Ovary (tissue), 9 donors: ENCODE data around the gene ARL5C. TPM values are rescaled to one million over a fixed set of nuclear protein-coding genes. Genes with fewer than 3 reads are reported as not detected.

Experiments
- DNase-seq, 5 donors: peaks; one replicate each; pipeline ENCODE4 v3.0.0-alpha.2; 2019 to 2020
- H3K27ac ChIP-seq, 2 donors: fragments of 200-600 bp; one replicate each; pipeline versions ENCODE4 v1.5.1 to v1.8.0; 2019 to 2022
- H3K27me3 ChIP-seq: fragments of 200-600 bp; one replicate; pipeline ENCODE4 v1.8.0; 2022
- H3K36me3 ChIP-seq: fragments of 200-600 bp; sonication (generic); one replicate; pipeline ENCODE4 v1.5.1; 2019
- H3K4me1 ChIP-seq: one replicate; pipeline ENCODE4 v1.8.1; 2013; ENCODE audit warnings: mild to moderate bottlenecking, moderate library complexity; ENCODE audit not compliant: insufficient read depth
- H3K4me3 ChIP-seq: fragments of 200-600 bp; sonication (generic); one replicate; pipeline ENCODE4 v1.5.1; 2017
- H3K9me3 ChIP-seq, 2 donors: fragments of 200-600 bp in 1 of 2; sonication (generic) in 1 of 2; one replicate each; pipeline versions ENCODE4 v1.5.1 to v1.8.1; 2013 to 2019; ENCODE audit warnings: mild to moderate bottlenecking in 1 of 2, moderate library complexity in 1 of 2
- CTCF ChIP-seq, 3 donors: fragments of 450-650 bp in 2 of 3; fragments of 200-600 bp in 1 of 3; IDR thresholded peaks; one replicate each; pipeline versions ENCODE4 v1.5.1 to v1.8.0; 2016 to 2022; ENCODE audit warnings: antibody characterized with exemption in 3 of 3, mild to moderate bottlenecking in 1 of 3
- EP300 ChIP-seq: sonication (generic); formaldehyde crosslinking; IDR thresholded peaks from one replicate; pipeline ENCODE4 v1.6.1; 2017; ENCODE audit warnings: antibody characterized with exemption
- POLR2A ChIP-seq: fragments of 450-650 bp; IDR thresholded peaks from one replicate; pipeline ENCODE4 v1.6.1; 2017; ENCODE audit warnings: antibody characterized with exemption, mild to moderate bottlenecking, moderate library complexity
- WGBS, 3 donors: extraction: QIAGEN DNeasy Blood & Tissue Kit in 1 of 3; methylation state at CpG; one replicate each; pipeline versions ENCODE4 v1.1.5 to v1.1.7; 2013 to 2017; 5-methylcytosine and 5-hydroxymethylcytosine counted together
- intact Hi-C, 4 donors: fragments of 100-400 bp; cut with DNase I; formaldehyde crosslinking; loops; one replicate each; pipeline versions ENCODE4 v1.11.0 to v1.15.1; 2022 to 2023
- polyA plus RNA-seq, 2 donors: library from polyadenylated mRNA; stranded (reverse); fragments of 200-250 nt in 1 of 2; fragments of 350-450 nt in 1 of 2; fragmentation: Illumina TruSeq in 1 of 2; extraction: RNeasy Lipid Tissue Mini Kit (QIAGEN cat#74804) in 1 of 2; gene quantifications; one replicate each; pipeline ENCODE4 v1.2.3, GENCODE V29; 2013 to 2014
- total RNA-seq, 7 donors: library from RNA; depleted of rRNA in 2 of 7; stranded (reverse); fragments of >200 nt in 2 of 7; fragmentation: NEBNext Ultra II Directional in 3 of 7; extraction: Animal tissue kit (Norgen Biotek cat#: 25700) in 3 of 7; gene quantifications; one replicate each; pipeline versions ENCODE4 v1.1.0 to v1.2.4, GENCODE V29; 2016 to 2023
- donor health status: DM: no; HTN: no; CAD: no; lungs with moderate emphysema.
- donor health status: DM: no; HTN: no; CAD: no.
- donor health status: Bipolar disorder and iron deficiency.
- donor health status: DM: yes; HTN: yes; CAD: no.
- donor health status: DM: no; HTN: no; CAD: no.
- donor health status: DM: yes; HTN: yes; CAD: no.

Gene ARL5C
- total and polyA plus RNA-seq, 9 donors = not detected

DNA sequence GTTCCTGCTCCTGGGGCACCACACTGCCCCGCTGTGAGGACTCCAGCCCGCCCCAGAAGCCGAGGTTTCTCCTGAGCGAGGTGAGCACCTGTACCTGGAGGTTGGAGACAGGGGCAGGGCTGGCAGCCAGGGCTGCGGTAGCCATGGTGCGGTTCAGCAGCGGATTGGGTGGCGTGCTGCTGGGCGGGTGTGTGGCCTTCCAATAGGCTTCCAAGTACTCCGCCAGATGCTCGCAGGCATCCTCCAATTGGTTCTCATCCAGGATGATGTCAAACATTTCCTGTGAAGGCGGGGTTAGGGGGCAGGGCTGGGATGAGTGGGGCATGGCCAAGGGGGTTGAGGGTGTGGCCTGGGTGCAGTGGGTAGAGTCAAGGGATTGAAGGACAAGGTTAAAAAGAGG lies 11.3 kb upstream of the ARL5C start:
- Histone ChIP-seq H3K4me1 (no peaks in the 10 kb centered on the region), H3K9me3 (no peaks in the 10 kb centered on the region), H3K27me3 (no peaks in the 10 kb centered on the region), H3K27ac (no peak overlapping the region), H3K4me3 (no peak overlapping the region), H3K36me3 (no peaks in the 10 kb centered on the region)
- intact Hi-C loops = loop anchor here in 3 of 4 donors (5.0 to 10.0 kb wide), 3 partner anchors 192 to 202 kb away; no protein-coding TSS in a partner anchor
- TF ChIP-seq EP300 (no peak), CTCF (IDR thresholded peaks at IDR 0.05) (no peak)
- WGBS, 3 donors = 84 to 88% (median 88%) methylated on average over 12 of the region's 12 CpGs
- DNase-seq = no peak

DNA sequence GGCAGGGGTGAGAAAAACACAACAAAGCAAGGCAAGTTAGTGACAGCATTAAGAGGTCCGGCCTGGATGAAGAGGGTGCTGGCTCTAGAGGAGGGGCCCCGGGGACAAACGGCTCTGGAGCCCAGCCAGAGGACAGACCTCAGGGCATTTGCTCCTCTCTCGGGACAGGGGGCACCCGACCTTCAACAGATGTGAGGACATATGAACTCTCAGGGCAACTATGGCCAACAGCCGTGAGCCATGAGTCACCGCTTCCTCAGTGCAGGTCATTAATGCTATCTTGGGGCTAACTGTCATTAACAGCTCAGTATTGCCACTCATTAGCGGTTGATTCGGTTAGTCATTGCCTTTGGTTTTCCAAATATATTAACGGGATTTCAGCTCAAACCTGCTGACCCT lies 9.7 kb upstream of the ARL5C start:
- Histone ChIP-seq H3K27me3 (no peaks in the 10 kb centered on the region), H3K36me3 (no peaks in the 10 kb centered on the region), H3K4me1 (no peaks in the 10 kb centered on the region), H3K27ac (no peak overlapping the region), H3K4me3 (no peak overlapping the region), H3K9me3 (no peaks in the 10 kb centered on the region)
- intact Hi-C loops = loop anchor here in 3 of 4 donors (5.0 to 10.0 kb wide), 3 partner anchors 191 to 201 kb away; no protein-coding TSS in a partner anchor
- WGBS, 3 donors = 67 to 69% (median 68%) methylated on average over 10 of the region's 10 CpGs
- no peak for TF ChIP-seq POLR2A
- TF ChIP-seq EP300 = no peak
- no peak for TF ChIP-seq CTCF (IDR thresholded peaks at IDR 0.05)
- DNase-seq = no peak

GRCh38 chr17:39174920-39175694 lies 9.1 kb upstream of the ARL5C start:
- DNase-seq = peak; percentile 75 to 90 (median 85)
- intact Hi-C loops = loop anchor here in 3 of 4 donors (5.0 to 10.0 kb wide), 3 partner anchors 190 to 200 kb away; no protein-coding TSS in a partner anchor
- H3K9me3 ChIP-seq = no peaks in the 10 kb centered on the region
- H3K27me3 ChIP-seq = no peaks in the 10 kb centered on the region
- H3K4me1 ChIP-seq = no peaks in the 10 kb centered on the region
- 46 to 57% (median 51%) methylated on average over 34 to 35 of the region's 35 CpGs for WGBS, 3 donors
- TF ChIP-seq EP300 (no peak), CTCF (IDR thresholded peaks at IDR 0.05) (peak; percentile 73 to 82 (median 79)), POLR2A (no peak)
- no peak overlapping the region for H3K4me3 ChIP-seq
- H3K36me3 ChIP-seq = no peaks in the 10 kb centered on the region
- no peak overlapping the region for H3K27ac ChIP-seq

- intact Hi-C loops = loop anchor here in 2 of 4 donors (10.0 kb wide), 2 partner anchors 189 to 199 kb away; no protein-coding TSS in a partner anchor
- TF ChIP-seq POLR2A (no peak), EP300 (no peak)
- no peak for DNase-seq
- Histone ChIP-seq H3K4me3 (no peak overlapping the region), H3K36me3 (no peaks in the 10 kb centered on the region), H3K27ac (no peak overlapping the region), H3K27me3 (no peaks in the 10 kb centered on the region), H3K4me1 (no peaks in the 10 kb centered on the region), H3K9me3 (no peaks in the 10 kb centered on the region)
- 40 to 56% (median 51%) methylated on average over 10 of the region's 10 CpGs for WGBS, 3 donors
Observed at GRCh38 chr17:39173526-39174274, 7.7 kb upstream of the ARL5C start.
